GM12878 (cell line): ENCODE data around the gene GID8.

Experiments
- CHD1 ChIP-seq: IDR thresholded peaks from 2 replicates; pipeline ENCODE4 v1.6.1; 2012; ENCODE audit warnings: low read depth, low read length, improper control_type of control experiment
- EZH2 ChIP-seq: IDR thresholded peaks from 2 replicates; pipeline ENCODE4 v1.6.1; 2012; ENCODE audit warnings: low read depth, mild to moderate bottlenecking, control low read depth, inconsistent platforms, low read length, borderline replicate concordance; ENCODE audit not compliant: control insufficient read depth
- NR2C2 ChIP-seq: IDR thresholded peaks from 2 replicates; pipeline ENCODE4 v1.6.1; 2011; ENCODE audit warnings: borderline replicate concordance, low read depth; ENCODE audit not compliant: control insufficient read depth, insufficient read length
- ZNF274 ChIP-seq: IDR thresholded peaks from one replicate; pipeline ENCODE4 v1.8.0; 2011; ENCODE audit not compliant: insufficient read length, insufficient read depth
- TF ChIP-seq, protein P1 (sequence below), 3 experiments: IDR thresholded peaks in 2 of 3; conservative IDR thresholded peaks in 1 of 3; 2 replicates each; pipeline ENCODE4 v1.5.1; 2011; ENCODE audit warnings: low read depth in 3 of 3, low read length in 3 of 3, mild to moderate bottlenecking in 3 of 3, control low read depth in 2 of 3, moderate library complexity in 2 of 3, inconsistent platforms in 1 of 3, mixed read lengths in 1 of 3; ENCODE audit not compliant: control insufficient read depth in 2 of 3, insufficient read depth in 1 of 3; ENCODE audit errors: extremely low read depth in 1 of 3
- TF ChIP-seq, protein P2 (sequence below): fragments of 450-650 bp; IDR thresholded peaks from 2 replicates; pipeline ENCODE4 v1.6.1; 2017; ENCODE audit warnings: mild to moderate bottlenecking

DNA sequence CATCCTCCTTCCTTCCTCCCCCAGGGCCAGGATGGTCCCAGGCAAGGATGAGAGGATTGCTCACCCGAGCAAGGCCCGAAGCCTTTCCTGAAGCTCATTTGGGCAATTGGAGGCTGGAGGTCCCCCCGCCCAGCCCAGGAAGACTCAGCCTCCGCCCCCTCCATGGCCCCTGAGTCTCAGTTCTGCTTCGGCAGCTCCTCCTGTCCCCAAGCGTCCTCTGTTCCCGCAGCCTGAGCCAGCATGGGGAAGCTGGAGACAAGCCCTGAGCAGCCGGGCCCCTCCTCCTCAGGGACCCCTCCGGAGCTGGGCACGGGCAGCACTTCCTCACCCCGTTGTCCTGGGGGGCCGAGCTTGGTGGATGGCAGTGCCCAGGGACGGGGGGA lies 40.6 kb downstream of the GID8 start:
- TF ChIP-seq, protein P1, sequence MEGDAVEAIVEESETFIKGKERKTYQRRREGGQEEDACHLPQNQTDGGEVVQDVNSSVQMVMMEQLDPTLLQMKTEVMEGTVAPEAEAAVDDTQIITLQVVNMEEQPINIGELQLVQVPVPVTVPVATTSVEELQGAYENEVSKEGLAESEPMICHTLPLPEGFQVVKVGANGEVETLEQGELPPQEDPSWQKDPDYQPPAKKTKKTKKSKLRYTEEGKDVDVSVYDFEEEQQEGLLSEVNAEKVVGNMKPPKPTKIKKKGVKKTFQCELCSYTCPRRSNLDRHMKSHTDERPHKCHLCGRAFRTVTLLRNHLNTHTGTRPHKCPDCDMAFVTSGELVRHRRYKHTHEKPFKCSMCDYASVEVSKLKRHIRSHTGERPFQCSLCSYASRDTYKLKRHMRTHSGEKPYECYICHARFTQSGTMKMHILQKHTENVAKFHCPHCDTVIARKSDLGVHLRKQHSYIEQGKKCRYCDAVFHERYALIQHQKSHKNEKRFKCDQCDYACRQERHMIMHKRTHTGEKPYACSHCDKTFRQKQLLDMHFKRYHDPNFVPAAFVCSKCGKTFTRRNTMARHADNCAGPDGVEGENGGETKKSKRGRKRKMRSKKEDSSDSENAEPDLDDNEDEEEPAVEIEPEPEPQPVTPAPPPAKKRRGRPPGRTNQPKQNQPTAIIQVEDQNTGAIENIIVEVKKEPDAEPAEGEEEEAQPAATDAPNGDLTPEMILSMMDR (IDR thresholded peaks at IDR 0.05 in 2 of 3, conservative IDR thresholded peaks at IDR 0.05 in 1 of 3; ENCODE audit: control insufficient read depth in 2 of 3, extremely low read depth in 1 of 3, insufficient read depth in 1 of 3, low read depth in 3 of 3, low read length in 3 of 3) = no peak
- TF ChIP-seq NR2C2 = no peak
- TF ChIP-seq CHD1 = no peak
- no peak for TF ChIP-seq EZH2
- no peak for TF ChIP-seq ZNF274
- TF ChIP-seq, protein P2, sequence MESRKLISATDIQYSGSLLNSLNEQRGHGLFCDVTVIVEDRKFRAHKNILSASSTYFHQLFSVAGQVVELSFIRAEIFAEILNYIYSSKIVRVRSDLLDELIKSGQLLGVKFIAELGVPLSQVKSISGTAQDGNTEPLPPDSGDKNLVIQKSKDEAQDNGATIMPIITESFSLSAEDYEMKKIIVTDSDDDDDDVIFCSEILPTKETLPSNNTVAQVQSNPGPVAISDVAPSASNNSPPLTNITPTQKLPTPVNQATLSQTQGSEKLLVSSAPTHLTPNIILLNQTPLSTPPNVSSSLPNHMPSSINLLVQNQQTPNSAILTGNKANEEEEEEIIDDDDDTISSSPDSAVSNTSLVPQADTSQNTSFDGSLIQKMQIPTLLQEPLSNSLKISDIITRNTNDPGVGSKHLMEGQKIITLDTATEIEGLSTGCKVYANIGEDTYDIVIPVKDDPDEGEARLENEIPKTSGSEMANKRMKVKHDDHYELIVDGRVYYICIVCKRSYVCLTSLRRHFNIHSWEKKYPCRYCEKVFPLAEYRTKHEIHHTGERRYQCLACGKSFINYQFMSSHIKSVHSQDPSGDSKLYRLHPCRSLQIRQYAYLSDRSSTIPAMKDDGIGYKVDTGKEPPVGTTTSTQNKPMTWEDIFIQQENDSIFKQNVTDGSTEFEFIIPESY = no peak
